IMR-90 (cell line): Measurements from ENCODE around the gene IFRD1. TPM values are rescaled to one million over a fixed set of nuclear protein-coding genes. Genes with fewer than 3 reads are reported as not detected.

Source experiments
- ATAC-seq: fragments of 200-7000 bp; cut with Tn5 transposase; 2 replicates; pipeline ENCODE4 v1.9.1; 2020; ENCODE audit warnings: low read depth, mild to moderate bottlenecking, moderate library complexity
- BruUV-seq: library from RNA; stranded (reverse); fragments of 400-500 nt; replicated peaks from 2 replicates; lab custom pipeline; 2021; lab: Mats Ljungman, UMichigan
- CTCF ChIA-PET: fragments of 300-600 bp; formaldehyde crosslinking; extraction: SDS; loops from one replicate; lab custom pipeline; 2021; ENCODE audit warnings: antibody characterized with exemption; lab: Yijun Ruan, JAX
- POLR2A ChIA-PET: fragments of 300-600 bp; sonication (Branson Sonifier 250); formaldehyde crosslinking; loops from one replicate; lab custom pipeline; 2022; ENCODE audit warnings: antibody characterized with exemption; ENCODE audit not compliant: unreplicated experiment; lab: Charles Lee
- DNase-seq: peaks from one replicate; pipeline ENCODE4 v3.0.0; 2013
- H2AFZ ChIP-seq: replicated peaks from 2 replicates; pipeline ENCODE3; 2013; ENCODE audit warnings: low read length, mild to moderate bottlenecking; ENCODE audit not compliant: poor library complexity
- H2AK5ac ChIP-seq: 2 replicates; pipeline ENCODE4 v1.6.1; 2013; ENCODE audit warnings: low read depth, low read length, inconsistent platforms
- H2AK9ac ChIP-seq: replicated peaks from 2 replicates; pipeline ENCODE3; 2013; ENCODE audit warnings: mild to moderate bottlenecking, low read depth, low read length, moderate library complexity; ENCODE audit not compliant: poor library complexity
- H2BK120ac ChIP-seq: 2 replicates; pipeline ENCODE4 v1.6.1; 2013; ENCODE audit warnings: low read depth, low read length, inconsistent platforms
- H2BK15ac ChIP-seq: 3 replicates; pipeline ENCODE4 v1.6.1; 2013; ENCODE audit warnings: low read depth, low read length, inconsistent platforms
- H2BK20ac ChIP-seq: 2 replicates; pipeline ENCODE4 v1.6.1; 2013; ENCODE audit warnings: low read depth, mild to moderate bottlenecking, inconsistent platforms, low read length, moderate library complexity
- H2BK5ac ChIP-seq: 2 replicates; pipeline ENCODE4 v1.6.1; 2013; ENCODE audit warnings: mild to moderate bottlenecking, low read depth, low read length, inconsistent platforms; ENCODE audit not compliant: poor library complexity, severe bottlenecking
- H3K14ac ChIP-seq: replicated peaks from 2 replicates; pipeline ENCODE4 v1.6.1; 2013; ENCODE audit warnings: low read depth, low read length, inconsistent platforms
- H3K18ac ChIP-seq: 2 replicates; pipeline ENCODE4 v1.6.1; 2013; ENCODE audit warnings: low read depth, low read length, control low read depth
- H3K23ac ChIP-seq: 2 replicates; pipeline ENCODE4 v1.6.1; 2013; ENCODE audit warnings: low read depth, low read length, inconsistent platforms
- H3K27ac ChIP-seq: 2 replicates; pipeline ENCODE4 v1.5.1; 2013; ENCODE audit warnings: mild to moderate bottlenecking, control low read depth, low read length; ENCODE audit not compliant: insufficient read depth
- H3K27me3 ChIP-seq: 2 replicates; pipeline ENCODE4 v1.6.1; 2013; ENCODE audit warnings: low read length; ENCODE audit not compliant: control insufficient read depth, insufficient read depth
- H3K36me3 ChIP-seq: 2 replicates; pipeline ENCODE4 v1.6.1; 2013; ENCODE audit warnings: low read length, mixed read lengths; ENCODE audit not compliant: control insufficient read depth, insufficient read depth
- H3K4ac ChIP-seq: 2 replicates; pipeline ENCODE4 v1.6.1; 2013; ENCODE audit warnings: low read depth, low read length, inconsistent platforms
- H3K4me1 ChIP-seq: 2 replicates; pipeline ENCODE4 v1.6.1; 2013; ENCODE audit warnings: low read length, mixed read lengths; ENCODE audit not compliant: control insufficient read depth, insufficient read depth
- H3K4me2 ChIP-seq: 2 replicates; pipeline ENCODE4 v1.6.1; 2013; ENCODE audit warnings: low read depth, mild to moderate bottlenecking, control low read depth, low read length, moderate library complexity
- H3K4me3 ChIP-seq: 2 replicates; pipeline ENCODE4 v1.5.1; 2013; ENCODE audit warnings: low read depth, mild to moderate bottlenecking, control low read depth, low read length, moderate library complexity; ENCODE audit not compliant: insufficient read depth
- H3K56ac ChIP-seq: 2 replicates; pipeline ENCODE4 v1.6.1; 2013; ENCODE audit warnings: low read length, inconsistent platforms; ENCODE audit not compliant: insufficient read depth; ENCODE audit errors: extremely low read depth
- H3K79me1 ChIP-seq, 2 experiments: 2 replicates each; pipeline ENCODE4 v1.6.1; 2013; ENCODE audit warnings: low read length in 2 of 2, inconsistent platforms in 1 of 2, low read depth in 1 of 2
- H3K9ac ChIP-seq: 2 replicates; pipeline ENCODE4 v1.6.1; 2013; ENCODE audit warnings: low read depth, low read length, control low read depth
- H3K9me1 ChIP-seq: 2 replicates; pipeline ENCODE4 v1.6.1; 2013; ENCODE audit warnings: low read length, inconsistent platforms; ENCODE audit not compliant: insufficient read depth
- H3K9me3 ChIP-seq: 2 replicates; pipeline ENCODE4 v1.6.1; 2013; ENCODE audit warnings: low read length; ENCODE audit not compliant: control insufficient read depth, insufficient read depth
- H4K20me1 ChIP-seq: 2 replicates; pipeline ENCODE4 v1.6.1; 2013; ENCODE audit warnings: low read length, inconsistent platforms; ENCODE audit not compliant: insufficient read depth
- H4K5ac ChIP-seq: 2 replicates; pipeline ENCODE4 v1.6.1; 2013; ENCODE audit warnings: mild to moderate bottlenecking, low read depth, low read length, control low read depth
- H4K8ac ChIP-seq, 2 experiments: 2 replicates each; pipeline ENCODE4 v1.6.1; 2013; ENCODE audit warnings: low read depth in 2 of 2, low read length in 2 of 2, control low read depth in 1 of 2, inconsistent platforms in 1 of 2
- H4K91ac ChIP-seq: 2 replicates; pipeline ENCODE4 v1.6.1; 2013; ENCODE audit warnings: low read depth, low read length, inconsistent platforms; ENCODE audit not compliant: insufficient read depth
- BHLHE40 ChIP-seq: fragments of 150-350 bp; IDR thresholded peaks from 2 replicates; pipeline ENCODE4 v1.6.1; 2016; ENCODE audit warnings: mild to moderate bottlenecking, low read depth, low read length
- CEBPB ChIP-seq: IDR thresholded peaks from 2 replicates; pipeline ENCODE4 v1.6.1; 2012; ENCODE audit warnings: low read depth, low read length, improper control_type of control experiment
- CHD1 ChIP-seq: IDR thresholded peaks from 2 replicates; pipeline ENCODE4 v1.6.1; 2012; ENCODE audit warnings: low read depth, low read length, improper control_type of control experiment
- CTCF ChIP-seq: conservative IDR thresholded peaks from 2 replicates; pipeline ENCODE4 v1.5.1; 2012; ENCODE audit warnings: mild to moderate bottlenecking, low read depth, low read length, improper control_type of control experiment
- ELK1 ChIP-seq: fragments of 150-350 bp; IDR thresholded peaks from 2 replicates; pipeline ENCODE4 v1.6.1; 2016; ENCODE audit warnings: low read depth, mild to moderate bottlenecking, low read length, moderate library complexity, borderline replicate concordance
- FOS ChIP-seq: fragments of 150-350 bp; IDR thresholded peaks from 2 replicates; pipeline ENCODE4 v1.6.1; 2016; ENCODE audit warnings: low read depth, low read length
- MAFK ChIP-seq: IDR thresholded peaks from 2 replicates; pipeline ENCODE4 v1.6.1; 2012; ENCODE audit warnings: low read depth, low read length, improper control_type of control experiment
- MAZ ChIP-seq: IDR thresholded peaks from 2 replicates; pipeline ENCODE4 v1.6.1; 2012; ENCODE audit warnings: low read depth, mild to moderate bottlenecking, low read length, improper control_type of control experiment, moderate library complexity, borderline replicate concordance
- MXI1 ChIP-seq: IDR thresholded peaks from 2 replicates; pipeline ENCODE4 v1.6.1; 2012; ENCODE audit warnings: low read depth, mild to moderate bottlenecking, low read length, moderate library complexity, borderline replicate concordance
- NFE2L2 ChIP-seq: fragments of 150-350 bp; IDR thresholded peaks from 2 replicates; pipeline ENCODE4 v1.6.1; 2016; ENCODE audit warnings: low read depth, mild to moderate bottlenecking, low read length
- POLR2A ChIP-seq: IDR thresholded peaks from 2 replicates; pipeline ENCODE4 v1.6.1; 2012; ENCODE audit warnings: mild to moderate bottlenecking, low read depth, low read length
- RAD21 ChIP-seq: IDR thresholded peaks from 2 replicates; pipeline ENCODE4 v1.6.1; 2012; ENCODE audit warnings: low read length, improper control_type of control experiment
- RCOR1 ChIP-seq: IDR thresholded peaks from 2 replicates; pipeline ENCODE4 v1.6.1; 2012; ENCODE audit warnings: mild to moderate bottlenecking, low read length, improper control_type of control experiment; ENCODE audit not compliant: insufficient replicate concordance
- RFX5 ChIP-seq: IDR thresholded peaks from 2 replicates; pipeline ENCODE4 v1.8.0; 2012; ENCODE audit warnings: low read depth, mild to moderate bottlenecking, low read length, moderate library complexity
- SMC3 ChIP-seq: fragments of 150-350 bp; IDR thresholded peaks from 2 replicates; pipeline ENCODE4 v1.6.1; 2016; ENCODE audit warnings: low read depth, mild to moderate bottlenecking, antibody characterized with exemption, low read length, moderate library complexity
- USF2 ChIP-seq: fragments of 150-350 bp; IDR thresholded peaks from 2 replicates; pipeline ENCODE4 v1.6.1; 2017; ENCODE audit warnings: mild to moderate bottlenecking, antibody characterized with exemption, low read length, low read depth
- WGBS, 2 experiments: methylation state at CpG; one replicate each; pipeline versions ENCODE4 v1.1.5 to v1.1.7; 2013; ENCODE audit warnings: missing lambda C conversion rate in 2 of 2; ENCODE audit not compliant: insufficient read length in 1 of 2; ENCODE audit errors: extremely low coverage in 2 of 2; 5-methylcytosine and 5-hydroxymethylcytosine counted together
- dilution Hi-C: fragments of 300-500 bp; cut with HindIII; formaldehyde crosslinking; loops from one replicate; pipeline ENCODE4 v1.14.3; 2018; ENCODE audit warnings: low sequenced_read_pairs; ENCODE audit not compliant: unreplicated experiment
- in situ Hi-C: fragments of 300-500 bp; cut with MboI; formaldehyde crosslinking; loops from 3 replicates; pipeline ENCODE4 v1.14.3; 2019; ENCODE audit warnings: low sequenced_read_pairs, inconsistent platforms, mixed read lengths
- intact Hi-C: fragments of 100-400 bp; cut with micrococcal nuclease; formaldehyde crosslinking; loops from 2 replicates; pipeline ENCODE4 v1.10.0; 2022
- polyA plus RNA-seq, 3 experiments: library from polyadenylated mRNA; depleted of rRNA; stranded (reverse); fragments of >200 nt; gene quantifications; 2 replicates each; pipeline ENCODE4 v1.2.3, GENCODE V29; 2012; ENCODE audit warnings: low replicate concordance in 1 of 3
- total RNA-seq: library from RNA; depleted of rRNA; stranded (reverse); fragments of >200 nt; gene quantifications from 2 replicates; pipeline ENCODE4 v1.2.3, GENCODE V29; 2012

IFRD1 gene
- total and polyA plus RNA-seq, 2 of the 4 experiments (the other 2 are of a cell fraction) = 18.3 to 25.3 TPM

GRCh38 chr7:112494656-112495055, 44.4 kb downstream of the IFRD1 start:
- H4K5ac ChIP-seq = no peak overlapping the region
- H4K91ac ChIP-seq = no peak overlapping the region
- TF ChIP-seq RCOR1 (no peak), CHD1 (no peak), BHLHE40 (no peak), NFE2L2 (no peak), CTCF (no peak), SMC3 (no peak), MAFK (no peak), RAD21 (no peak), ELK1 (no peak), FOS (no peak), MAZ (no peak), CEBPB (no peak), RFX5 (no peak), USF2 (no peak), POLR2A (no peak), MXI1 (no peak)
- no peak overlapping the region for H3K27ac ChIP-seq
- H3K36me3 ChIP-seq = peaks cover 2% of the 10 kb centered on the region; the same call in 1 of the 2 replicates
- H4K20me1 ChIP-seq = no peaks in the 10 kb centered on the region
- no peak overlapping the region for H2AFZ ChIP-seq
- no peak overlapping the region for H2AK5ac ChIP-seq
- no peak overlapping the region for H3K18ac ChIP-seq
- no peak overlapping the region for H3K4me2 ChIP-seq
- H3K9me3 ChIP-seq = no peaks in the 10 kb centered on the region
- H3K9me1 ChIP-seq = no peaks in the 10 kb centered on the region
- no peak overlapping the region for H2BK15ac ChIP-seq
- no TSS peak for BruUV-seq
- no peak overlapping the region for H2BK20ac ChIP-seq
- no peak for ATAC-seq
- no peak overlapping the region for H2BK120ac ChIP-seq
- H3K23ac ChIP-seq = no peak overlapping the region
- H3K4me1 ChIP-seq = no peaks in the 10 kb centered on the region
- H3K4ac ChIP-seq = no peak overlapping the region
- DNase-seq = no peak
- no peak overlapping the region for H3K56ac ChIP-seq
- H3K27me3 ChIP-seq = no peaks in the 10 kb centered on the region
- CTCF ChIA-PET = no interaction called here
- intact Hi-C loops = loop anchor here (5.0 kb wide), 1 partner anchor 752 kb away; no protein-coding TSS in a partner anchor
- dilution Hi-C loops = no loop called here
- H2AK9ac ChIP-seq = no peak overlapping the region
- H3K9ac ChIP-seq = no peak overlapping the region
- POLR2A ChIA-PET = no interaction called here
- no peak overlapping the region for H2BK5ac ChIP-seq
- WGBS, 2 experiments = no CpG with 5 or more reads among the region's 2 CpGs
- H3K79me1 ChIP-seq = no peaks in the 10 kb centered on the region
- in situ Hi-C loops = loop anchor here (10.0 kb wide), 1 partner anchor 750 kb away; no protein-coding TSS in a partner anchor
- no peak overlapping the region for H3K14ac ChIP-seq
- H4K8ac ChIP-seq = no peak overlapping the region
- no peak overlapping the region for H3K4me3 ChIP-seq
